ENCODE results near the gene IRF8. TPM values are rescaled to one million over a fixed set of nuclear protein-coding genes. Genes with fewer than 3 reads are reported as not detected.

The IRF8 gene
- total and polyA plus RNA-seq, 2 of the 13 experiments (the other 11 are each of a cell fraction or from before 2014, with no cell fraction given) = not detected

DNA sequence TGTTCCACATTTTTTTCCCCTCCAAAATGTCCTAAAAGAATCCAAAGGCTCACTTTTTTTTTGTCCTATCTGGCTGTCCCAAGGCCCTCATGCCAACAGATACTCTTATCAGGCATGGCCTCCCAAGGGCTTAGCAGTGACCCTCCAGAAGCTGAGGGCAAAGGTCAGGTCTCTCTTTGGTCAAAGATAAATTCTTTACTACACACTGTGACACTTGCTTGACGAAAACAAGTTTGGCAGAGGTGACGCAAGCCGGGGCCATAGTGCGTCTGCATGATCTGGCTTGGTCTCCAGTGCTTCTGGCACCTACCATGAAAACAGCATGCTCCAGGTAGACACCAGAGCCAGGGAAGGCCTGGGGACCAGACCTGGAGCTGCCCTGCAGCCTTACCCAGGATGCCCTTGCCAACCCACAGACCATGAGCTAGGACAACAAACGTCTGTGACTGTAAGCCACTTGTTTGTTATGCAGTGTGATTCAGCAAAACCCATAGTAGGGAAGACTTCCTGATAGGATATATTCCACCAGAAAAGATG, 48.5 kb upstream of the IRF8 start (continued):
- TF ChIP-seq, protein P1, sequence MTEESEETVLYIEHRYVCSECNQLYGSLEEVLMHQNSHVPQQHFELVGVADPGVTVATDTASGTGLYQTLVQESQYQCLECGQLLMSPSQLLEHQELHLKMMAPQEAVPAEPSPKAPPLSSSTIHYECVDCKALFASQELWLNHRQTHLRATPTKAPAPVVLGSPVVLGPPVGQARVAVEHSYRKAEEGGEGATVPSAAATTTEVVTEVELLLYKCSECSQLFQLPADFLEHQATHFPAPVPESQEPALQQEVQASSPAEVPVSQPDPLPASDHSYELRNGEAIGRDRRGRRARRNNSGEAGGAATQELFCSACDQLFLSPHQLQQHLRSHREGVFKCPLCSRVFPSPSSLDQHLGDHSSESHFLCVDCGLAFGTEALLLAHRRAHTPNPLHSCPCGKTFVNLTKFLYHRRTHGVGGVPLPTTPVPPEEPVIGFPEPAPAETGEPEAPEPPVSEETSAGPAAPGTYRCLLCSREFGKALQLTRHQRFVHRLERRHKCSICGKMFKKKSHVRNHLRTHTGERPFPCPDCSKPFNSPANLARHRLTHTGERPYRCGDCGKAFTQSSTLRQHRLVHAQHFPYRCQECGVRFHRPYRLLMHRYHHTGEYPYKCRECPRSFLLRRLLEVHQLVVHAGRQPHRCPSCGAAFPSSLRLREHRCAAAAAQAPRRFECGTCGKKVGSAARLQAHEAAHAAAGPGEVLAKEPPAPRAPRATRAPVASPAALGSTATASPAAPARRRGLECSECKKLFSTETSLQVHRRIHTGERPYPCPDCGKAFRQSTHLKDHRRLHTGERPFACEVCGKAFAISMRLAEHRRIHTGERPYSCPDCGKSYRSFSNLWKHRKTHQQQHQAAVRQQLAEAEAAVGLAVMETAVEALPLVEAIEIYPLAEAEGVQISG (CRISPR knock-in tag; IDR thresholded peaks at IDR 0.05) = no peak
- no peak for TF ChIP-seq GABPA (IDR thresholded peaks at IDR 0.05; ENCODE audit: low read depth, low read length)
- TF ChIP-seq GABPA (CRISPR knock-in tag; IDR thresholded peaks at IDR 0.05; ENCODE audit: low read depth) = no peak
- TF ChIP-seq ATAD3A (CRISPR knock-in tag; IDR thresholded peaks at IDR 0.05) = no peak
- TF ChIP-seq NFIC (IDR thresholded peaks at IDR 0.05; ENCODE audit: low read length) = no peak
- TF ChIP-seq, protein P2, sequence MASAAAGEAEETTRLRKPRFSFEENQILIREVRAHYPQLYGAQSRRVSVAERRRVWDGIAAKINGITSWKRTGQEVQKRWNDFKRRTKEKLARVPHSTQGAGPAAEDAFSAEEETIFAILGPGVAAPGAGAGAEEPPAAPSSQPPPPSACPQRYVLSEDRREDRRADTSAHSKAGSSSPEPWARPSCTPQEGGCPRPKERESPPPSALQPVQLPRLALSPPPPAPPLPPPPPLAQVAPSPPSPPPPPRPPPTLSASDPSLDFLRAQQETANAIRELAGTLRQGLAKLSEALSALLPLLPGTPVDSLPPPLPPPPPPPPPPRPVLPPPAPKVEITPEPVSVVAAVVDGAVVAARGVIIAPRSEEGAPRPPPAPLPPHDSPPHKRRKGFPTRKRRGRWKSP (CRISPR knock-in tag; IDR thresholded peaks at IDR 0.05) = peak; percentile 56; the same call in 1 of the 2 replicates
- TF ChIP-seq SP4 (CRISPR knock-in tag; IDR thresholded peaks at IDR 0.05) = no peak
- no peak for TF ChIP-seq ZNF503 (CRISPR knock-in tag; IDR thresholded peaks at IDR 0.05)
- TF ChIP-seq ZBTB1 (CRISPR knock-in tag; IDR thresholded peaks at IDR 0.05; ENCODE audit: borderline replicate concordance) = no peak
- TF ChIP-seq KLF16 (CRISPR knock-in tag; IDR thresholded peaks at IDR 0.05) = no peak
- peak; percentile 62; the same call in 1 of the 2 replicates for TF ChIP-seq NR2F2 (IDR thresholded peaks at IDR 0.05; ENCODE audit: borderline replicate concordance, low read depth)
- 0 out of 2 replicates have a peak, but pooled peaks have one; percentile 47 for TF ChIP-seq ZSCAN29 (CRISPR knock-in tag; conservative IDR thresholded peaks at IDR 0.05)
- no peak for TF ChIP-seq NFE2L1 (CRISPR knock-in tag; IDR thresholded peaks at IDR 0.05; ENCODE audit: borderline replicate concordance)
- no peak for TF ChIP-seq ISL2 (CRISPR knock-in tag; IDR thresholded peaks at IDR 0.05)
- TF ChIP-seq, protein P3, sequence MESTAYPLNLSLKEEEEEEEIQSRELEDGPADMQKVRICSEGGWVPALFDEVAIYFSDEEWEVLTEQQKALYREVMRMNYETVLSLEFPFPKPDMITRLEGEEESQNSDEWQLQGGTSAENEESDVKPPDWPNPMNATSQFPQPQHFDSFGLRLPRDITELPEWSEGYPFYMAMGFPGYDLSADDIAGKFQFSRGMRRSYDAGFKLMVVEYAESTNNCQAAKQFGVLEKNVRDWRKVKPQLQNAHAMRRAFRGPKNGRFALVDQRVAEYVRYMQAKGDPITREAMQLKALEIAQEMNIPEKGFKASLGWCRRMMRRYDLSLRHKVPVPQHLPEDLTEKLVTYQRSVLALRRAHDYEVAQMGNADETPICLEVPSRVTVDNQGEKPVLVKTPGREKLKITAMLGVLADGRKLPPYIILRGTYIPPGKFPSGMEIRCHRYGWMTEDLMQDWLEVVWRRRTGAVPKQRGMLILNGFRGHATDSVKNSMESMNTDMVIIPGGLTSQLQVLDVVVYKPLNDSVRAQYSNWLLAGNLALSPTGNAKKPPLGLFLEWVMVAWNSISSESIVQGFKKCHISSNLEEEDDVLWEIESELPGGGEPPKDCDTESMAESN (CRISPR knock-in tag; conservative IDR thresholded peaks at IDR 0.05) = 0 out of 2 replicates have a peak, but pooled peaks have one; percentile 37
- peak; percentile 75 for TF ChIP-seq GATAD2A (CRISPR knock-in tag; IDR thresholded peaks at IDR 0.05)
- TF ChIP-seq GFI1 (CRISPR knock-in tag; IDR thresholded peaks at IDR 0.05; ENCODE audit: borderline replicate concordance) = no peak
- TF ChIP-seq JUN (CRISPR knock-in tag; IDR thresholded peaks at IDR 0.05) = no peak
- TF ChIP-seq DDIT3 (CRISPR knock-in tag; IDR thresholded peaks at IDR 0.05) = no peak
- TF ChIP-seq HCFC1 (IDR thresholded peaks at IDR 0.05; ENCODE audit: low read depth, low read length) = no peak
- TF ChIP-seq MBNL3 (CRISPR knock-in tag; conservative IDR thresholded peaks at IDR 0.05) = no peak
- TF ChIP-seq ZNF619 (CRISPR knock-in tag; IDR thresholded peaks at IDR 0.05) = no peak
- TF ChIP-seq HIVEP1 (CRISPR knock-in tag; IDR thresholded peaks at IDR 0.05) = peak; percentile 52; the same call in 1 of the 2 replicates
- TF ChIP-seq PHF20 (CRISPR knock-in tag; IDR thresholded peaks at IDR 0.05) = no peak
- TF ChIP-seq ZNF891 (CRISPR knock-in tag; IDR thresholded peaks at IDR 0.05) = no peak

Measured in HepG2 (cell line).